Measurements from ENCODE around the gene IL9R.
"Not testable (repeated sequence)": the region's sequence is repeated elsewhere in the genome, so short reads cannot be mapped to it uniquely, and the experiment has no call there.

The IL9R gene

DNA sequence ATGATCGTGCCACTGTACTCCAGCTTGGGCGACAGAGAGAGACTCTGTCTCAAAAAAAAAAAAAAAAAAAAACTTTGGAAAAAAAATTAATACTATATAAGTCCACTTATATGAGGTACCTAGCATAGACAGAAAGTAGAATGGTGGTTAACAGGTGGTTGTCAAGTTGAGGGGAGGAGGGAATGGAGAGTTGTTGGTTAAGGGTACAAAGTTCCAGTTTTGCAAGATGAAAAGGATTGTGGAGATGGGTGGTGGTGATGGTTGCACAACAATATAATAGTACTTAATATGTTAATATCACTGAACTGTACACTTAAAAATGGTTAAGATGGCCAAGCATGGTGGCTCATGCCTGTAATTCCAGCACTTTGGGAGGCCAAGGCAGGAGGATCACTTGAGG is 4.1 kb upstream of the IL9R start:
- no peak for DNase-seq (ENCODE audit: low read depth)
- no peak overlapping the region for H3K4me3 ChIP-seq (ENCODE audit: low read depth, low read length)

- no peak overlapping the region for H3K4me3 ChIP-seq (ENCODE audit: low read depth, low read length)
- no peak for DNase-seq (ENCODE audit: low read depth)
Observed at GRCh38 chrX:155995321-155995875, 2.1 kb upstream of the IL9R start.

DNA sequence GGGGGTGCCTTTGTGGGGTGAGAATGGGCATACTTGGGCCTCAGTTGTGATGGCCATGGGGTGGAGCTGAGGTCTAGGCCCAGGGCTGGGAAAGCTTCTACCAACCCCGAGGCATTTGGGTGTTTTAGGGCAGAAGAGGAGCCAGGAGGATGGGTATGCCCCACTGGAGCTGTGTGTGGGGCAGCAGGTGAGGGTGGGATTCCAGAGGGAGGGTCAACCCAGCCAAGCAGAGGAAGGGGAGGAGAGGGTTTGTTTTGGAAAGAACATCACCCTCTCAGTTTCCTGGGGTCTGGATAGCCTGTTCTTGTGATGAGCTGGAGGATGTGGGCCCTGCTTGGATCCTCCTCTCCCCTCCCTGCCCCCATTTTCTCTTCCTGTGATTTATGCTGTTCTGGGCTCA is 620 bp downstream of the IL9R start:
- no peak overlapping the region for H3K4me3 ChIP-seq (ENCODE audit: low read depth, low read length)
- no peak for DNase-seq (ENCODE audit: low read depth)

GRCh38 chrX:155998761-155999510 is 1.4 kb downstream of the IL9R start:
- no peak overlapping the region for H3K4me3 ChIP-seq (ENCODE audit: low read depth, low read length)
- no peak for DNase-seq (ENCODE audit: low read depth)

DNA sequence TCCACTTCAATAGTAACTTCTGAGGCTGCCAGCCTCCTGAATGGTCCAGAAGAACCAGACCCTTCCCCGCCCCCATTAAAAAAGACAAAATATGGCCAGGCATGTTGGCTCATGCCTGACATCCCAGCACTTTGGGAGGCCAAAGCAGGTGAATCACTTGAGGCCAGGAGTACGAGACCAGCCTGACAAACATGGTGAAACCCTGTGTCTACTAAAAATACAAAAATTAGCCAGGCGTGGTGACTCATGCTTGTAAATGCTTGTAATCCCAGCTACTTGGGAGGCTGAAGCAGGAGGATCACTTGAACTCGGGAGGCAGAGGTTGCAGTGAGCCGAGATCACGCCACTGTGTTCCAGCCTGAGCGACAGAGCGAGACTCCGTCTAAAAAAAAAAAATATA is 2.3 kb downstream of the IL9R start:
- not testable (repeated sequence) for H3K4me3 ChIP-seq (ENCODE audit: low read depth, low read length); DNase-seq (ENCODE audit: low read depth)

- H3K4me3 ChIP-seq (ENCODE audit: low read depth, low read length) = no peak overlapping the region
- no peak for DNase-seq (ENCODE audit: low read depth)
Observed at GRCh38 chrX:156000361-156000926, 2.9 kb downstream of the IL9R start.

GRCh38 chrX:156001001-156001666 is 3.6 kb downstream of the IL9R start:
- DNase-seq (ENCODE audit: low read depth) = no peak
- no peak overlapping the region for H3K4me3 ChIP-seq (ENCODE audit: low read depth, low read length)

DNA sequence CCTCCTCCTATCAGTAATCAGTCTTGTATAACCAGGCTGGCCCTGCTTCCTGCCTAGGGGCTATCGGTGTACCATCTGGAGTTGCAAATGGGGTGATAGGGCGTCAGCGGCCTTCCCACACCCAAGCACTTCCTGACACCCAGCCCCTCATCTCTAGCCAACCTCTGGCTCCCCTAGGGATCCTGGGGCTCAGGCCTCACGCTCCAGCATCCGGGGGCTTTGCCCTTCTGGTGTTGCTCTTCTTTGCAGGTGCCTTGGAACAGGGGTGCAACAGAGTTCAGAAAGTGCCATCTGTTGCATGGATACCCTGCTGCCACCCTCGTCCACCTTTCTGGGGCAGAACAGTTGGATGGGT is 4.1 kb downstream of the IL9R start:
- no peak overlapping the region for H3K4me3 ChIP-seq (ENCODE audit: low read depth, low read length)
- no peak for DNase-seq (ENCODE audit: low read depth)

DNA sequence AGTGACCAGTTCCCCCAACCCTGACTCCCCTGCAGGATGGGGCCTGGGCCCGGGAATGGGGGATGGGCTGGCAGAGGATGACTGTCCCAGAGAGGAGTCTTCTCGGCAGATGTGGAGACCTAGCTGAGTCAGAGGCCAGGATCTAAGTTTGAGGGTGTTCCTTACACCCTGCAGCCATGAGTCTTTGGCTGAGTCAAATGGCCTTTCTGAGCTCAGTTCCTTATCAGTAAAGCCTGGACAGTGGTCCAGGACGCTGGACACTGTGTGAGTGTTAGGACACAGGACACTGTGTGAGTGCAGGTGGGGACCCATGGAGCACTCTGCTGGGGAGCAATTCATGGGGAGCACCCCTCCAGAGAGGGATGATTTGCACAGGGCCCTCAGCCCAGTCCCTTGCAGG is 5.0 kb downstream of the IL9R start:
- no peak overlapping the region for H3K4me3 ChIP-seq (ENCODE audit: low read depth, low read length)
- DNase-seq (ENCODE audit: low read depth) = no peak

DNA sequence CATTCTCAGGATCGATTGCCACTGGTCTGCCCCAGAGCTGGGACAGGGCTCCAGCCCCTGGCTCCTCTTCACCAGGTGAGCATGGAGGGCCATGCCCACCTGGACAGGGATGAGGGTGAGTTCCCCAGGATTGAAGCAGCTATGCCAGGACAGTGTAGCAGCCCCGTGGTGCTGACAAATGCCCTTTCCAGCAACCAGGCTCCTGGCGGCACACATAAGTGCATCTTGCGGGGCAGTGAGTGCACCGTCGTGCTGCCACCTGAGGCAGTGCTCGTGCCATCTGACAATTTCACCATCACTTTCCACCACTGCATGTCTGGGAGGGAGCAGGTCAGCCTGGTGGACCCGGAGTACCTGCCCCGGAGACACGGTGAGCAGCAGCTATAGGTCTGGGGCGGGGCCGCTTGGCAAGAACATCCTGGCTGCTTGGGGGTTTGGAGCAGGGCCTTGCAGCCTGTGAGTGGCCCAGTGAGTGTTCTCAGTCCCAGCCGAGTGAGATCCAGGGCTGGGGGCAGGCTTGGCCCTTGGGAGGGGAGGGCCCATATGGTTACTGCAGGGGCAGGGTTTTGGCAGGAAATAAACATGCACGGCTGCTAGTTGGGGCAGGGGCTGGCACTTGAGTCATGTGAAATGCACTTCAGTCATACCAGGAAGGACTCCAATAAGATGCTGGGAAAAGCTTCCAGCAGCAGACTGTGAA is 6.1 kb downstream of the IL9R start:
- no peak for DNase-seq (ENCODE audit: low read depth)
- no peak overlapping the region for H3K4me3 ChIP-seq (ENCODE audit: low read depth, low read length)

- H3K4me3 ChIP-seq (ENCODE audit: low read depth, low read length) = no peak overlapping the region
- DNase-seq (ENCODE audit: low read depth) = no peak
Observed at GRCh38 chrX:156004256-156004655, 6.8 kb downstream of the IL9R start.

DNA sequence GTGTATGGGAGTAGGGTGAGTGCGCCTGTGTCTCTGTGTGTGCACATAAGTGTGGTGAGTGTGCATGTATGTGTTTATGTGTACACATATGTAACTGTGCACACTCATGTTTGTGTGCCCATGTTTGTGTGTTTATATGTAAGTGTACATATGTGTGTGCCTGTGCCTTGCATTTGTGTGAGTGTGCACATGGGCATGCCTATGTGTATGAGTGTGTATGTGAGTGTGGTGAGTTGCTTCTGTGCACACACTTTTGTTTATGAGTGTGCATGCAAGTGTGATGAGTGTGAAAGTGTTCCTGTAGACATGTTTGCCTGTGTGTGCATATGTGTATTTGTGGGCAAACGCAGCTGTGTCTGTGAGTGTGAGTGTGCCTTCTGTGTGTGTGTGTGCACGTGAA is 7.2 kb downstream of the IL9R start:
- no peak overlapping the region for H3K4me3 ChIP-seq (ENCODE audit: low read depth, low read length)
- no peak for DNase-seq (ENCODE audit: low read depth)

DNA sequence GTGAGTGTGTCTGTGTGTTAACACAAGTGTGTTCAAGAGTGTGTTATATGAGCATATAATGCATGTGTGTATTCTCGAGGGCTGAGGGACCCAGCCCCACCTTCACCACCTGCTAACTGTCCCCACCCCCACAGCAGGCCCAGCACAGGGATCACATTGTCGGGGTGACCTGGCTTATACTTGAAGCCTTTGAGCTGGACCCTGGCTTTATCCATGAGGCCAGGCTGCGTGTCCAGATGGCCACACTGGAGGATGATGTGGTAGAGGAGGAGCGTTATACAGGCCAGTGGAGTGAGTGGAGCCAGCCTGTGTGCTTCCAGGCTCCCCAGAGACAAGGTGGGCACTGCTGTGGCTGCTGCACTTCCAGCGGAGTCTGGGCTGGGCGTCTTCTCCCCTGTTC is 7.6 kb downstream of the IL9R start:
- no peak for DNase-seq (ENCODE audit: low read depth)

GRCh38 chrX:156006468-156006867 is 9.0 kb downstream of the IL9R start:
- not testable (repeated sequence) for DNase-seq (ENCODE audit: low read depth); H3K4me3 ChIP-seq (ENCODE audit: low read depth, low read length)

More for the DNA sequence above, 7.6 kb downstream of the IL9R start:
- H3K4me3 ChIP-seq (ENCODE audit: low read depth, low read length) = no peak overlapping the region

DNA sequence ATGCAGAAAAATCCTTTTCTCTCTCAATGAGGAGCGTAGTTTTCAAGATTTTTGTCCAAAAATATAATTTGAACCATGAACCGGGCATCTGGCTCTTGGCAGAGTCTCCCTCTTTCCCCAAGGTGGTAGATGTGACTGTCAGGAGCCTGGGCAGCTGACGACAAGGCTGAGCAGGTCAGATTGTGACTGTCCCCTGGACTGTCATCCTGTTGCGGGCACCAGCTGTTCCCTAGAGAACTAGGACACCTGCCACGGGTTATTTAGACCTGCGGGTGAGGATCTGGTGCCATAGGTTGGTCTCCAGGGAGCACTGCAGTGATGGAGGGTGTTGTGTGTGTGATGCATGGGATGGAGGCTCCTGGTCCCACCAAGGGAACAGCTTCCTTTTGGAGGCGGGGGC is 10.9 kb downstream of the IL9R start:
- not testable (repeated sequence) for DNase-seq (ENCODE audit: low read depth); H3K4me3 ChIP-seq (ENCODE audit: low read depth, low read length)

GRCh38 chrX:156008915-156009314 is 11.4 kb downstream of the IL9R start:
- DNase-seq (ENCODE audit: low read depth) = no peak
- H3K4me3 ChIP-seq (ENCODE audit: low read depth, low read length) = no peak overlapping the region

- not testable (repeated sequence) for DNase-seq (ENCODE audit: low read depth); H3K4me3 ChIP-seq (ENCODE audit: low read depth, low read length)
Observed at GRCh38 chrX:156009691-156010090, 12.2 kb downstream of the IL9R start.

GRCh38 chrX:156013286-156013953 is 15.9 kb downstream of the IL9R start:
- not testable (repeated sequence) for DNase-seq (ENCODE audit: low read depth); H3K4me3 ChIP-seq (ENCODE audit: low read depth, low read length)

DNA sequence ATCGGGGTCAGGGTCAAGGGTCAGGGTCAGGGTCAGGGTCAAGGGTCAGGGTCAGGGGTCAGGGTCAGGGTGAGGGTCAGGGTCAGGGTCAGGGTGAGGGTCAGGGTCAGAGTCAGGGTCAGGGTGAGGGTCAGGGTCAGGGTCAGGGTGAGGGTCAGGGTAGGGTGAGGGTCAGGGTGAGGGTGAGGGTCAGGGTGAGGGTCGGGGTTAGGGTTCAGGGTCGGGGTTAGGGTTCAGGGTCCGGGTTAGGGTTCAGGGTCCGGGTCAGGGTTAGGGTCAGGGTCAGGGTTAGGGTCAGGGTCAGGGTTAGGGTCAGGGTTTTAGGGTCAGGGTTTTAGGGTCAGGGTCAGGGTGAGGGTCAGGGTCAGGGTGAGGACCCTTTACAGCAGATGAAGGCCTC is 22.4 kb downstream of the IL9R start:
- H3K4me3 ChIP-seq (ENCODE audit: low read depth, low read length) = not testable (repeated sequence)

More for the DNA sequence above, 22.4 kb downstream of the IL9R start:
- DNase-seq (ENCODE audit: low read depth) = not testable (repeated sequence)

Data from skeletal muscle cell (primary cell).